Bronchial epithelial cell (primary cell): ENCODE measurements around the gene SECTM1. TPM values are rescaled to one million over a fixed set of nuclear protein-coding genes. Genes with fewer than 3 reads are reported as not detected.
"Not testable (repeated sequence)": the region's sequence is repeated elsewhere in the genome, so short reads cannot be mapped to it uniquely, and the experiment has no call there.

Experiments
- DNase-seq: peaks from one replicate; pipeline ENCODE4 v3.0.0-alpha.2; 2010; ENCODE audit warnings: low read depth
- FAIRE-seq: peaks from 2 replicates; lab custom pipeline; 2011; peaks lifted over from hg19 to GRCh38; lab: Jason Lieb, UNC
- H3K27me3 ChIP-seq: 2 replicates; pipeline ENCODE4 v1.5.1; 2011; ENCODE audit warnings: low read length; ENCODE audit not compliant: control insufficient read depth, insufficient read depth
- H3K36me3 ChIP-seq: 2 replicates; pipeline ENCODE4 v1.5.1; 2011; ENCODE audit warnings: low read length; ENCODE audit not compliant: control insufficient read depth, insufficient read depth
- H3K4me3 ChIP-seq: 2 replicates; pipeline ENCODE4 v1.5.1; 2011; ENCODE audit warnings: mild to moderate bottlenecking, low read depth, low read length, control low read depth
- total RNA-seq: library from RNA; depleted of rRNA; stranded (reverse); fragments of >200 nt; gene quantifications from 2 replicates; pipeline ENCODE4 v1.2.1, GENCODE V29; 2014
- TF ChIP-seq, protein P1 (sequence below): IDR thresholded peaks from 2 replicates; pipeline ENCODE4 v1.5.1; 2011; ENCODE audit warnings: mild to moderate bottlenecking, moderate library complexity, low read length, control low read depth, inconsistent platforms; ENCODE audit not compliant: insufficient read depth, severe bottlenecking

SECTM1 gene
- 1.3 and 3.7 TPM in 2 replicates for total RNA-seq

DNA sequence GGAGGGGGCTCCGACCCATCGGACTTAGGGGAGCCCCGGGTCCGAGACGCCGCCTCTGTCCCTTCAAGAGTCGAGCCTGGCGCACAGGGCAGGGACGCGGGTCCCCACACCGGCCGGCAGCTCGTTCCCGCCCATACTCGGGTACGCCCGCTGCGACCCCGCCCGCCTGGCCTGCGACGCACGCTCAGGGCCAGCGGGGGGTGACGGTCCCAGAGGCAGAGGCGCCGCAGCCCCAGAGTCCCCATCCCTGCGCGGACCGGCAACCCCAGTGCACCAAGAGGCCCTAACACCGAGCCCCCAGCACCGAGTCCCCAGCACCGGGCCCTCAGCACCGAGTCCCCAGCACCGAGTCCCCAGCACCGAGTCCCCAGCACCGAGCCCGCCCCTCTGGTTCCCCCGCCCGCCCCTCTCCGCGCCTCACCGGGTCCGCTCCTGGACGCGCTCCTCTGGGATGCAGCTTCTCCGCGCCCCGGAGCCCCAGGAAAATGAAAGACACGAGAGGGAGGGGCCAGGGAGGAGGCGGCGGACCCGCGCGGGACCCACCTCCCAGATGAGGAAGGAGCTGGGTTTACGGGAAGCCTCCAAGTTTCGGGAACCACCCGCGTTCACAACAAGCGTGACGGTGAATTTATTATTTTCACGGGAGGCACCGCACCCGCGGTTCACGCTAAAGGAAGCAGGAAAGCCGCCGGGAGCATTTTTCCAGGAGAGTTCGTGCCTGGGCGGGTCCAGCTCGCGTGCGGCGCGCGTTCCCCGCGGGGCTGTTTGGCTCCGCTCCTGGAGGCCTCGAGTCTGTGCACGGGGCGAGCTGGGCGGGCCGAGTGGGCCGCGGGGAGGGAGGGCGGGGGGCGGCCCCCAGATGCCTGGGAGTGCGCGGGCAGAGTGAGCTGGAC lies at the start of gene SECTM1:
TSS of gene SECTM1 (minus strand) at position 488 of the 893 bp plus-strand sequence. CDS start 6,526 bp downstream, outside the sequence.
- Histone ChIP-seq H3K27me3 (peaks cover 6% of the 10 kb centered on the region), H3K4me3 (peak within 1 kb of the TSS; percentile 33), H3K36me3 (no peaks in the 10 kb centered on the region)
- FAIRE-seq (no peak), DNase-seq (no peak)
- TF ChIP-seq, protein P1, sequence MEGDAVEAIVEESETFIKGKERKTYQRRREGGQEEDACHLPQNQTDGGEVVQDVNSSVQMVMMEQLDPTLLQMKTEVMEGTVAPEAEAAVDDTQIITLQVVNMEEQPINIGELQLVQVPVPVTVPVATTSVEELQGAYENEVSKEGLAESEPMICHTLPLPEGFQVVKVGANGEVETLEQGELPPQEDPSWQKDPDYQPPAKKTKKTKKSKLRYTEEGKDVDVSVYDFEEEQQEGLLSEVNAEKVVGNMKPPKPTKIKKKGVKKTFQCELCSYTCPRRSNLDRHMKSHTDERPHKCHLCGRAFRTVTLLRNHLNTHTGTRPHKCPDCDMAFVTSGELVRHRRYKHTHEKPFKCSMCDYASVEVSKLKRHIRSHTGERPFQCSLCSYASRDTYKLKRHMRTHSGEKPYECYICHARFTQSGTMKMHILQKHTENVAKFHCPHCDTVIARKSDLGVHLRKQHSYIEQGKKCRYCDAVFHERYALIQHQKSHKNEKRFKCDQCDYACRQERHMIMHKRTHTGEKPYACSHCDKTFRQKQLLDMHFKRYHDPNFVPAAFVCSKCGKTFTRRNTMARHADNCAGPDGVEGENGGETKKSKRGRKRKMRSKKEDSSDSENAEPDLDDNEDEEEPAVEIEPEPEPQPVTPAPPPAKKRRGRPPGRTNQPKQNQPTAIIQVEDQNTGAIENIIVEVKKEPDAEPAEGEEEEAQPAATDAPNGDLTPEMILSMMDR = no peak

DNA sequence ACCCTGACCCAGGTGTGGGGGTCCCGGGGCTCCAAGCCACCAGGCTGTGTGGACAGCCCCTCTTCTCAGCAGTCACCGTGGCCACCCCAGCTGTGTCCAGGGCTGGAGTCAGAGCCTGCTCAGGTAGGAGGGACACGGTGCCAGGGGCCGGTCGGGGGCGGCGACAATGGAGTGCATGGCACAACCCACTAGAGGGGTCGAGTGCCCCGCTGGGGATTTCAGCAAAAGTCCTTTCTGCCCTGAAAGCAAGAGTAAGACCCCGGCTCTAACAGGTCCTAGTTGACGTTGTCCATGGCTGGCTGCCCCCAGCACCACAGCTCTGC lies 49.3 kb upstream of the SECTM1 start:
- FAIRE-seq (no peak), DNase-seq (no peak)
- Histone ChIP-seq H3K36me3 (no peaks in the 10 kb centered on the region), H3K27me3 (peaks cover 9% of the 10 kb centered on the region), H3K4me3 (no peak overlapping the region)
- TF ChIP-seq, protein P1 = no peak

DNA sequence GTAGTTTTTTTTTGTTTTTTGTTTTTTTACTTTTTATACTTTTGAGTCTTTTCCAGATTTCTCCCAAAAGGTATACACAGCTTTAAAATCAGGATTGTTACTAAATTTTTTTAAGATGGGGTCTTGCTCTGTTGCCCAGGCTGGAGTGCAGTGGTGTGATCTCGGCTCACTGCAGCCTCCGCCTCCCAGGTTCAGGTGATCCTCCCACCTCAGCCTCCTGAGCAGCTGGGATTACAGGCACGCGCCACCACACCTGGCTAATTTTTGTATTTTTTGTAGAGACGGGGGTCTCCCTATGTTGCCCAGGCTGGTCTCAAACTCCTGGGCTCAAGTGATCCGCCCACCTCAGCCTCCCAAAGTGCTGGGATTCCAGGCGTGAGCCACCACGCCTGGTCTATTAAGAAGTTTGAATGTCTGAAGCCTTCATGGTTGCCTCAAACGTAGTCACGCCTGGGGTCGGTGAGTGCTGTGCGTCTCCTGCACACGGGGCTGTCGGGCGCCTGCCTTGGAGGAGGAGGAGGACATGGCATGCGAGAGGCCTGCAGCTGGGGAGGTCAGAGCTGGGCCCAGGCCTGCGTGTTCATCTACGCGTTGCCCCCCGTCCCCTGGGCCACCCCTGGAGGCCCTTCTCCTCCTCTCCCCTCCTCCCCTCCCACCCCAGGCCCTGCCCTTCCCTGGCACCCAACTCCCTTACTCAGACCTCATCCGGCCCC lies 48.8 kb upstream of the SECTM1 start:
- H3K36me3 ChIP-seq, FAIRE-seq, H3K4me3 ChIP-seq, H3K27me3 ChIP-seq, DNase-seq: not testable (repeated sequence)

DNA sequence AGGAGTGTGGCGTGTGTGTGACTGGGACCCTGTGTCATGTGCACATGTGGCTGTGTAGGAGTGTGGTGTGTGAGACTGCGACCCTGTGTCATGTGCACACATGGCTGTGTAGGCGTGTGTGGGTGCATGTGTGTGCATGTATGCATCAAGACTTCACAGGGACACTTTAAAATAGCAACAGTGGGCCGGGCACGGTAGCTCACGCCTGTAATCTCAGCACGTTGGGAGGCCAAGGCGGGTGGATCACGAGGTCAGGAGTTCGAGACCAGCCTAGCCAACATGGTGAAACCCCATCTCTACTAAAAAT lies 48.1 kb upstream of the SECTM1 start:
- DNase-seq, H3K4me3 ChIP-seq, H3K36me3 ChIP-seq, H3K27me3 ChIP-seq, FAIRE-seq: not testable (repeated sequence)

DNA sequence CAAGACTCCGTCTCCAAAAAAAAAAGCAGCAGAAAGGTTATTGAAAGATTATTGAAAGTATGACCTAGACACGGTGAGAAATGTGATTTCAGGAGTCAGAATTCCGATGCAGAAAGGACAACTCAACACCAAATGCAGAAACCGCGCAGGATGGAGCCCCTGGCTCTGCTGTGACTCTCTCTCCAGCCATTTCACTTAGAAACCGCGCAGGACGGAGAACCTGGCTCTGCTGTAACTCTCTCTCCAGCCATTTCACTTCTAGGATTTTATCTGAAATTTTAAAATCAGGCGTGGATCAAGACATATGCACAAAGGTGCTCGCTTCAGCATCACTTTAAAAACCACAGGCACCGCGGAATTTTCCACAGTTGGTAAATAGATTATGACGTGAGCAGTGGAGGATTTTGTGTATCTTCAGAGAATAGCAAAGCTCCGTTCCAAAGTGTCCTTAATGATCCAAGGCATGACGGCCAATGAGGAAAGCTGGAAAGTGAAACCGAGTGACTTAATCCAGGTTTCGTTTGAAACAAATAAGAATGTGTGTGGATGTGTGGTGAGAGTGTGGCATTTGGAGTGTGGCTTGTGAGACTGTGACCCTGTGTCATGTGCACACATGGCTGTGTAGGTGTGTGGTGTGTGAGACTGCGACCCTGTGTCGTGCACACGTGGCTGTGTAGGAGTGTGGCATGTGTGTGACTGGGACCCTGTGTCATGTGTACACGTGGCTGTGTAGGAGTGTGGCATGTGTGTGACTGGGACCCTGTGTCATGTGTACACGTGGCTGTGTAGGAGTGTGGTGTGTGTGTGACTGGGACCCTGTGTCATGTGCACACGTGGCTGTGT lies 47.5 kb upstream of the SECTM1 start:
- TF ChIP-seq, protein P1 = no peak
- FAIRE-seq = peak; percentile 100
- Histone ChIP-seq H3K27me3 (peaks cover 7% of the 10 kb centered on the region), H3K4me3 (no peak overlapping the region), H3K36me3 (no peaks in the 10 kb centered on the region)
- DNase-seq = no peak

DNA sequence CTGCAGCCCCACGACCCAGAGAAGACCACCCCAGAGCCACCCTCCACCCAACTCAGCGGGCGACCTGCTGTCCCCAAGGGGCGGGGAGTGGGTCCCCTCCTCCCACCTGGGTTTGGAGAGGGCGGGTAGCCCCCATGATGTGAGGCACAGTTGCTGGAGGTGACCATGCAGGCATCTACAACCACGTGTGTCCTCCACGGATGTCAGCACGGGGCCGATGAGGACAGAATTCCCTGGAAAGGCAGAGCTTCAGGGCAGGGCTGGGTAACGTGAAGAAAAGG lies 45.1 kb upstream of the SECTM1 start:
- FAIRE-seq (no peak), DNase-seq (no peak)
- H3K36me3 ChIP-seq = no peaks in the 10 kb centered on the region
- H3K27me3 ChIP-seq = peaks cover 20% of the 10 kb centered on the region
- TF ChIP-seq, protein P1 = no peak
- no peak overlapping the region for H3K4me3 ChIP-seq
